SU-DHL-6 (cell line): ENCODE results near the gene CCDC77.

Experiments used
- EZH2phosphoT487 ChIP-seq: fragments of 200-600 bp; sonication (generic), shearing (Covaris generic); conservative IDR thresholded peaks from 2 replicates; pipeline ENCODE4 v1.6.1; 2018; ENCODE audit warnings: mild to moderate bottlenecking, antibody characterized with exemption, low read length, moderate library complexity, mixed read lengths
- TF ChIP-seq, protein P1 (sequence below): fragments of 200-600 bp; sonication (generic); IDR thresholded peaks from one replicate; pipeline ENCODE4 v1.5.1; 2017; ENCODE audit warnings: antibody characterized with exemption, mild to moderate bottlenecking, low read length, moderate library complexity; ENCODE audit not compliant: insufficient read depth, poor library complexity, severe bottlenecking

DNA sequence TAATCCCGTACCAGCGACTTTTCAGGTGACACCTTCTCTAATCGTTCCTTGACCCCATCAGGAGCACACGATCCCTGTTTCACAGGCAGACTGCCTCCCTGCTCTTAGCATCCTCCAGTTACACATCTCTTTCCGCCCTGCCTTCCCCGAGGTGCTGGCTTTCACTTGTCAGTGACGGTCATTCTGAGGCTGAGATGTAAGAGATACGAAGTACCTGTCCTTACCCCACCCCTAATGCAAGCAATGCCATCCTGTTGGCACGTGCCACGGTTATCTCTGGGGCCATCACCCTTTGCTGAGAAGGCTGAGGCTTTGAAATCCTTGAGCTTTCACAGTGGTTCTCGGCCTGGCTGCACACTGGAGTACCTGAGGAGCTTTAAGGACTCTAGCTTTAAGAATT lies 82.7 kb downstream of the CCDC77 start:
- TF ChIP-seq, protein P1, sequence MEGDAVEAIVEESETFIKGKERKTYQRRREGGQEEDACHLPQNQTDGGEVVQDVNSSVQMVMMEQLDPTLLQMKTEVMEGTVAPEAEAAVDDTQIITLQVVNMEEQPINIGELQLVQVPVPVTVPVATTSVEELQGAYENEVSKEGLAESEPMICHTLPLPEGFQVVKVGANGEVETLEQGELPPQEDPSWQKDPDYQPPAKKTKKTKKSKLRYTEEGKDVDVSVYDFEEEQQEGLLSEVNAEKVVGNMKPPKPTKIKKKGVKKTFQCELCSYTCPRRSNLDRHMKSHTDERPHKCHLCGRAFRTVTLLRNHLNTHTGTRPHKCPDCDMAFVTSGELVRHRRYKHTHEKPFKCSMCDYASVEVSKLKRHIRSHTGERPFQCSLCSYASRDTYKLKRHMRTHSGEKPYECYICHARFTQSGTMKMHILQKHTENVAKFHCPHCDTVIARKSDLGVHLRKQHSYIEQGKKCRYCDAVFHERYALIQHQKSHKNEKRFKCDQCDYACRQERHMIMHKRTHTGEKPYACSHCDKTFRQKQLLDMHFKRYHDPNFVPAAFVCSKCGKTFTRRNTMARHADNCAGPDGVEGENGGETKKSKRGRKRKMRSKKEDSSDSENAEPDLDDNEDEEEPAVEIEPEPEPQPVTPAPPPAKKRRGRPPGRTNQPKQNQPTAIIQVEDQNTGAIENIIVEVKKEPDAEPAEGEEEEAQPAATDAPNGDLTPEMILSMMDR, result no peak
- TF ChIP-seq EZH2phosphoT487, result no peak
